Measurements from ENCODE around the gene LHX4.

The LHX4 gene

GRCh38 chr1:180312926-180313325 is 82.9 kb downstream of the LHX4 start:
- DNase-seq, result no peak

- no peak for DNase-seq
Observed at GRCh38 chr1:180327089-180327488, 97.0 kb downstream of the LHX4 start.
